SK-N-MC (cell line): Measurements from ENCODE around the gene AKIRIN1.

Source experiments
- EZH2 ChIP-seq: fragments of 200-600 bp; sonication (generic); IDR thresholded peaks from one replicate; pipeline ENCODE4 v1.6.1; 2017; ENCODE audit warnings: antibody characterized with exemption
- POLR2AphosphoS5 ChIP-seq: IDR thresholded peaks from 2 replicates; pipeline ENCODE4 v1.6.1; 2012; ENCODE audit warnings: mild to moderate bottlenecking, low read depth, low read length, borderline replicate concordance

DNA sequence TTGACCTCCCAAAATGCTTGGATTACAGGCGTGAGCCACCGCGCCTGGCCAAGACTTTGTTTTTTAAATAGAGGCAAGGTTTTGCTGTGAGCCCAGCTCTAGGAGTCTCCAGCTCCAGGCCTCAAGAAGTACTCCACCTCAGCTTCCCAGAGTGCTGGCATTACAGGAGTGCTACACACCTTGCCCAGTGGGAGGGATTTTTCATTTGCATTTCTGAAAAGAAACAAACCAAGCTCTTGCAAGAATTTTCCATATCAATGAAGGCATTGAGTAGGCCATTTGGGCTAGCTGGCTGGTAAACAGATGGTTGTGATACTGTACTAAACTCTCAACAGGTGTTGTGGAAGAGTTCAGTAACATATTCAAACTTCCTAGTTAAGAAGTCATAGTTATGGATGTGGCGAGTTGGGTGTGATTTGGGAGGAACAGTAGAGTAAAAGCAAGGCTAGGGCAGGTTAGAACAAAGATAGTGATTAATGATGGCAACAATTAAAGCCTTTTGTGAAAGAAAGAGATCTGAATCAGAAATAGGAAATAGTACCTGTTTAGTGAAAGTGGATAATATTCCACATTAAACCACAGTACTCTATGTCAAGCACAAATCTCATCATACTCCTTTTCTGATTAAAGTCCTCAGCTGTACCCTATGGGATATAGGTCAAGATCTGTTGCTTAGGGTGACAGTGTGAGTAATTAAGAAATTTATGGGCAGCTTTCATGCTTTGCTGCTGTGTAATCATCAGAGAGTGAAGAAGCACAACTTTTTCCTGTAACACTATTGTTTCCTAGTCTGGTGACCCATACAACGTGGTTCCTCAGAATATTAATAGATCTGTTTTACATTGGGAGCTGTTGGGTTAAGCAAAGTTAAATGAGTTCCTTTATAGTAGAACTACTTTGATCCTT is 10.7 kb downstream of the AKIRIN1 start:
- TF ChIP-seq POLR2AphosphoS5 (no peak), EZH2 (no peak)
